Endodermal cell (in vitro differentiated cells): ENCODE data around the gene GID8. TPM values are rescaled to one million over a fixed set of nuclear protein-coding genes. Genes with fewer than 3 reads are reported as not detected.
A peak's percentile ranks its signal among the peaks of the same experiment; 100 is the strongest.

ENCODE experiments used
- DNase-seq: peaks from one replicate; pipeline ENCODE4 v3.0.0-alpha.2; 2017
- H3K27ac ChIP-seq: 2 replicates; pipeline ENCODE4 v1.5.1; 2013; ENCODE audit warnings: mild to moderate bottlenecking, low read depth, low read length, moderate library complexity
- H3K27me3 ChIP-seq: 2 replicates; pipeline ENCODE4 v1.6.1; 2013; ENCODE audit warnings: mild to moderate bottlenecking, low read length, moderate library complexity; ENCODE audit not compliant: insufficient read depth, control insufficient read depth, poor library complexity, severe bottlenecking
- H3K36me3 ChIP-seq: 2 replicates; pipeline ENCODE4 v1.7.0; 2013; ENCODE audit warnings: mild to moderate bottlenecking, low read length, moderate library complexity; ENCODE audit not compliant: control insufficient read depth, insufficient read depth
- H3K4me1 ChIP-seq: one replicate; pipeline ENCODE4 v1.7.0; 2013; ENCODE audit warnings: low read length; ENCODE audit not compliant: control insufficient read depth, insufficient read depth
- H3K4me3 ChIP-seq: 2 replicates; pipeline ENCODE4 v1.5.1; 2013; ENCODE audit warnings: mild to moderate bottlenecking, low read length, moderate library complexity
- H3K9ac ChIP-seq: 2 replicates; pipeline ENCODE4 v1.6.1; 2013; ENCODE audit warnings: mild to moderate bottlenecking, low read length, moderate library complexity; ENCODE audit not compliant: poor library complexity, severe bottlenecking; ENCODE audit errors: extremely low read depth
- H3K9me3 ChIP-seq: 2 replicates; pipeline ENCODE4 v1.6.1; 2013; ENCODE audit warnings: mild to moderate bottlenecking, low read length, moderate library complexity; ENCODE audit not compliant: control insufficient read depth
- H3K27ac Mint-ChIP-seq: 2 replicates; pipeline ENCODE4 v1.8.0; 2020; ENCODE audit warnings: mixed read lengths
- H3K27me3 Mint-ChIP-seq: 2 replicates; pipeline ENCODE4 v1.8.0; 2021; ENCODE audit warnings: mild to moderate bottlenecking, mixed read lengths; ENCODE audit not compliant: insufficient read depth
- H3K36me3 Mint-ChIP-seq: 2 replicates; pipeline ENCODE4 v1.8.0; 2020; ENCODE audit warnings: low read depth, mixed read lengths
- H3K4me1 Mint-ChIP-seq: 2 replicates; pipeline ENCODE4 v1.8.0; 2020; ENCODE audit warnings: mixed read lengths
- H3K4me3 Mint-ChIP-seq: 2 replicates; pipeline ENCODE4 v1.8.0; 2020; ENCODE audit warnings: mild to moderate bottlenecking, moderate library complexity, mixed read lengths
- H3K9me3 Mint-ChIP-seq: 2 replicates; pipeline ENCODE4 v1.8.0; 2020; ENCODE audit warnings: mild to moderate bottlenecking, mixed read lengths
- WGBS, 2 experiments: methylation state at CpG; one replicate each; pipeline versions ENCODE4 v1.1.5 to v1.1.7; 2013; ENCODE audit warnings: missing lambda C conversion rate in 2 of 2, mixed read lengths in 1 of 2; ENCODE audit not compliant: insufficient coverage in 1 of 2, insufficient read length in 1 of 2; 5-methylcytosine and 5-hydroxymethylcytosine counted together
- total RNA-seq, 2 donors: library from RNA; stranded (reverse); fragmentation: NEBNext Ultra II Directional in 1 of 2; extraction: Animal tissue kit (Norgen Biotek cat#: 25700) in 1 of 2; gene quantifications; 2 replicates in 1 of 2; 3 replicates in 1 of 2; pipeline ENCODE4 v1.2.1, GENCODE V29; 2021
- TF ChIP-seq, protein P1 (sequence below): fragments of 200-600 bp; sonication (generic); conservative IDR thresholded peaks from 2 replicates; pipeline ENCODE4 v1.5.0; 2021; ENCODE audit warnings: antibody characterized with exemption, mild to moderate bottlenecking

Gene GID8
- total RNA-seq, 2 donors from 2014 or later = 51.5 to 52.1 TPM

DNA sequence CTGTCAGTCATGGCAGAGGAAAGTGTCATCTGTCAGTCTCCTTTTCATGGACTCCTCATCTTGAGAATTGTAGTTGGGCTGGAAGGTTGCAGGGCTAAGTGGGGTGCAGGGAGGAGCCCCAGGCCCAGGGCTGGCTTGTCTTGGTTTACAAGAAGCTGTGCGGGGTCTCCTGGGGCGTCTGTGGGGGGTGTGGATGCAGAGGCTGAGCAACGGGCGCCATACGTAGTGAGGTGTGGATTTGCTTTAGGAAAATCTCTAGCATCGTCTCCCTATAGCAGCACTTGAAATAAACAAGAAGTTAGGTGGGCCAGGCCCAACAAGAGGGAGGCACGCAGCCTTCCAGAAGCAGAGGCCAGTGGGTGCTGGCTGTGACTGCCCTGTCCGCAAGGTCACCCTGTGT is 12.8 kb downstream of the GID8 start:
- Histone ChIP-seq H3K36me3 (peaks cover 49% of the 10 kb centered on the region), H3K9ac (no peak overlapping the region), H3K27me3 (no peaks in the 10 kb centered on the region), H3K9me3 (peaks cover 11% of the 10 kb centered on the region), H3K4me1 (peaks cover 9% of the 10 kb centered on the region), H3K4me3 (no peak overlapping the region), H3K27ac (no peak overlapping the region)
- no peak for DNase-seq
- Mint-ChIP-seq H3K4me1 (peaks cover 8% of the 10 kb centered on the region), H3K36me3 (peaks cover 48% of the 10 kb centered on the region), H3K4me3 (no peak overlapping the region), H3K27me3 (no peaks in the 10 kb centered on the region), H3K9me3 (no peaks in the 10 kb centered on the region), H3K27ac (no peak overlapping the region)
- 93 to 94% methylated on average over 3 to 8 of the region's 8 CpGs for WGBS, 2 experiments
- TF ChIP-seq, protein P1, sequence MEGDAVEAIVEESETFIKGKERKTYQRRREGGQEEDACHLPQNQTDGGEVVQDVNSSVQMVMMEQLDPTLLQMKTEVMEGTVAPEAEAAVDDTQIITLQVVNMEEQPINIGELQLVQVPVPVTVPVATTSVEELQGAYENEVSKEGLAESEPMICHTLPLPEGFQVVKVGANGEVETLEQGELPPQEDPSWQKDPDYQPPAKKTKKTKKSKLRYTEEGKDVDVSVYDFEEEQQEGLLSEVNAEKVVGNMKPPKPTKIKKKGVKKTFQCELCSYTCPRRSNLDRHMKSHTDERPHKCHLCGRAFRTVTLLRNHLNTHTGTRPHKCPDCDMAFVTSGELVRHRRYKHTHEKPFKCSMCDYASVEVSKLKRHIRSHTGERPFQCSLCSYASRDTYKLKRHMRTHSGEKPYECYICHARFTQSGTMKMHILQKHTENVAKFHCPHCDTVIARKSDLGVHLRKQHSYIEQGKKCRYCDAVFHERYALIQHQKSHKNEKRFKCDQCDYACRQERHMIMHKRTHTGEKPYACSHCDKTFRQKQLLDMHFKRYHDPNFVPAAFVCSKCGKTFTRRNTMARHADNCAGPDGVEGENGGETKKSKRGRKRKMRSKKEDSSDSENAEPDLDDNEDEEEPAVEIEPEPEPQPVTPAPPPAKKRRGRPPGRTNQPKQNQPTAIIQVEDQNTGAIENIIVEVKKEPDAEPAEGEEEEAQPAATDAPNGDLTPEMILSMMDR = no peak

GRCh38 chr20:62951143-62951895 is 13.4 kb downstream of the GID8 start:
- Mint-ChIP-seq H3K36me3 (peaks cover 43% of the 10 kb centered on the region), H3K9me3 (no peaks in the 10 kb centered on the region), H3K27ac (no peak overlapping the region), H3K4me3 (no peak overlapping the region), H3K27me3 (no peaks in the 10 kb centered on the region), H3K4me1 (peaks cover 13% of the 10 kb centered on the region)
- no peak for DNase-seq
- H3K4me1 ChIP-seq = peaks cover 11% of the 10 kb centered on the region
- 90 to 96% methylated on average over 7 to 11 of the region's 11 CpGs for WGBS, 2 experiments
- peaks cover 44% of the 10 kb centered on the region for H3K36me3 ChIP-seq
- no peak overlapping the region for H3K4me3 ChIP-seq
- H3K27ac ChIP-seq = no peak overlapping the region
- peaks cover 11% of the 10 kb centered on the region for H3K9me3 ChIP-seq
- TF ChIP-seq, protein P1 = no peak
- H3K27me3 ChIP-seq = no peaks in the 10 kb centered on the region
- no peak overlapping the region for H3K9ac ChIP-seq

GRCh38 chr20:62951896-62952372 is 14.0 kb downstream of the GID8 start:
- H3K4me1 Mint-ChIP-seq = peaks cover 16% of the 10 kb centered on the region
- H3K36me3 Mint-ChIP-seq = peaks cover 36% of the 10 kb centered on the region
- H3K4me3 Mint-ChIP-seq = peak overlapping the region; percentile 43
- H3K9ac ChIP-seq = no peak overlapping the region
- no peak overlapping the region for H3K27ac ChIP-seq
- TF ChIP-seq, protein P1 = no peak
- no peaks in the 10 kb centered on the region for H3K27me3 ChIP-seq
- no peaks in the 10 kb centered on the region for H3K9me3 Mint-ChIP-seq
- no peak overlapping the region for H3K4me3 ChIP-seq
- peaks cover 11% of the 10 kb centered on the region for H3K4me1 ChIP-seq
- H3K9me3 ChIP-seq = peaks cover 11% of the 10 kb centered on the region
- peaks cover 37% of the 10 kb centered on the region for H3K36me3 ChIP-seq
- WGBS, 2 experiments = 81 to 91% methylated on average over 6 to 8 of the region's 8 CpGs
- no peak overlapping the region for H3K27ac Mint-ChIP-seq
- no peaks in the 10 kb centered on the region for H3K27me3 Mint-ChIP-seq
- DNase-seq = no peak
